ENCODE data around the gene SLC24A4. TPM values are rescaled to one million over a fixed set of nuclear protein-coding genes. Genes with fewer than 3 reads are reported as not detected.
"Not testable (repeated sequence)": the region's sequence is repeated elsewhere in the genome, so short reads cannot be mapped to it uniquely, and the experiment has no call there.

SLC24A4 gene
- total RNA-seq, 1 donor from 2014 or later, result 1.6 TPM

- Histone ChIP-seq H3K27me3 (ENCODE audit: control insufficient read depth in 3 of 3, insufficient read depth in 3 of 3, low read length in 3 of 3) (peaks cover 0 to 6% (median 0%) of the 10 kb centered on the region in 3 donors), H3K4me1 (ENCODE audit: control insufficient read depth in 3 of 3, insufficient read depth in 3 of 3, low read length in 3 of 3) (no peaks in the 10 kb centered on the region), H3K27ac (ENCODE audit: low read depth, low read length) (no peak overlapping the region), H3K9me3 (ENCODE audit: control insufficient read depth in 3 of 3, low read length in 3 of 3) (no peaks in the 10 kb centered on the region), H3K4me3 (ENCODE audit: low read length in 3 of 3) (no peak overlapping the region), H3K36me3 (ENCODE audit: control insufficient read depth in 3 of 3, insufficient read depth in 3 of 3, low read length in 3 of 3) (no peaks in the 10 kb centered on the region), H3K9ac (ENCODE audit: low read depth in 1 of 3, low read length in 3 of 3) (no peak overlapping the region)
Measured at GRCh38 chr14:92397150-92397952, 74.4 kb downstream of the SLC24A4 start.

- Histone ChIP-seq H3K4me1 (ENCODE audit: control insufficient read depth in 3 of 3, insufficient read depth in 3 of 3, low read length in 3 of 3) (no peaks in the 10 kb centered on the region), H3K9ac (ENCODE audit: low read depth in 1 of 3, low read length in 3 of 3) (no peak overlapping the region), H3K27ac (ENCODE audit: low read depth, low read length) (no peak overlapping the region), H3K4me3 (ENCODE audit: low read length in 3 of 3) (no peak overlapping the region), H3K9me3 (ENCODE audit: control insufficient read depth in 3 of 3, low read length in 3 of 3) (no peaks in the 10 kb centered on the region), H3K27me3 (ENCODE audit: control insufficient read depth in 3 of 3, insufficient read depth in 3 of 3, low read length in 3 of 3) (peaks cover 0 to 10% (median 0%) of the 10 kb centered on the region in 3 donors), H3K36me3 (ENCODE audit: control insufficient read depth in 3 of 3, insufficient read depth in 3 of 3, low read length in 3 of 3) (no peaks in the 10 kb centered on the region)
Measured at GRCh38 chr14:92397953-92398564, 75.1 kb downstream of the SLC24A4 start.

- H3K9ac ChIP-seq (ENCODE audit: low read depth in 1 of 3, low read length in 3 of 3), result no peak overlapping the region
- H3K4me3 ChIP-seq (ENCODE audit: low read length in 3 of 3), result no peak overlapping the region
- peaks cover 0 to 10% (median 0%) of the 10 kb centered on the region in 3 donors for H3K27me3 ChIP-seq (ENCODE audit: control insufficient read depth in 3 of 3, insufficient read depth in 3 of 3, low read length in 3 of 3)
- H3K36me3 ChIP-seq (ENCODE audit: control insufficient read depth in 3 of 3, insufficient read depth in 3 of 3, low read length in 3 of 3), result no peaks in the 10 kb centered on the region
- no peak overlapping the region for H3K27ac ChIP-seq (ENCODE audit: low read depth, low read length)
- no peaks in the 10 kb centered on the region for H3K4me1 ChIP-seq (ENCODE audit: control insufficient read depth in 3 of 3, insufficient read depth in 3 of 3, low read length in 3 of 3)
- no peaks in the 10 kb centered on the region for H3K9me3 ChIP-seq (ENCODE audit: control insufficient read depth in 3 of 3, low read length in 3 of 3)
Measured at GRCh38 chr14:92398888-92399636, 76.1 kb downstream of the SLC24A4 start.

- Histone ChIP-seq H3K36me3 (ENCODE audit: control insufficient read depth in 3 of 3, insufficient read depth in 3 of 3, low read length in 3 of 3) (no peaks in the 10 kb centered on the region), H3K4me1 (ENCODE audit: control insufficient read depth in 3 of 3, insufficient read depth in 3 of 3, low read length in 3 of 3) (no peaks in the 10 kb centered on the region), H3K27ac (ENCODE audit: low read depth, low read length) (no peak overlapping the region), H3K4me3 (ENCODE audit: low read length in 3 of 3) (no peak overlapping the region), H3K27me3 (ENCODE audit: control insufficient read depth in 3 of 3, insufficient read depth in 3 of 3, low read length in 3 of 3) (peaks cover 0 to 10% (median 0%) of the 10 kb centered on the region in 3 donors), H3K9me3 (ENCODE audit: control insufficient read depth in 3 of 3, low read length in 3 of 3) (no peaks in the 10 kb centered on the region), H3K9ac (ENCODE audit: low read depth in 1 of 3, low read length in 3 of 3) (no peak overlapping the region)
Measured at GRCh38 chr14:92400579-92401444, 77.8 kb downstream of the SLC24A4 start.

- Histone ChIP-seq H3K36me3 (ENCODE audit: control insufficient read depth in 3 of 3, insufficient read depth in 3 of 3, low read length in 3 of 3) (no peaks in the 10 kb centered on the region), H3K9me3 (ENCODE audit: control insufficient read depth in 3 of 3, low read length in 3 of 3) (no peaks in the 10 kb centered on the region), H3K4me3 (ENCODE audit: low read length in 3 of 3) (no peak overlapping the region), H3K27me3 (ENCODE audit: control insufficient read depth in 3 of 3, insufficient read depth in 3 of 3, low read length in 3 of 3) (peaks cover 0 to 10% (median 0%) of the 10 kb centered on the region in 3 donors), H3K4me1 (ENCODE audit: control insufficient read depth in 3 of 3, insufficient read depth in 3 of 3, low read length in 3 of 3) (no peaks in the 10 kb centered on the region), H3K27ac (ENCODE audit: low read depth, low read length) (no peak overlapping the region), H3K9ac (ENCODE audit: low read depth in 1 of 3, low read length in 3 of 3) (no peak overlapping the region)
Measured at GRCh38 chr14:92401561-92401960, 78.6 kb downstream of the SLC24A4 start.

- H3K9ac ChIP-seq (ENCODE audit: low read depth in 1 of 3, low read length in 3 of 3); H3K27ac ChIP-seq (ENCODE audit: low read depth, low read length): not testable (repeated sequence)
Measured at GRCh38 chr14:92402500-92402899, 79.5 kb downstream of the SLC24A4 start.

GRCh38 chr14:92404018-92404417 lies 81.1 kb downstream of the SLC24A4 start:
- Histone ChIP-seq H3K36me3 (ENCODE audit: control insufficient read depth in 3 of 3, insufficient read depth in 3 of 3, low read length in 3 of 3) (no peaks in the 10 kb centered on the region), H3K9me3 (ENCODE audit: control insufficient read depth in 3 of 3, low read length in 3 of 3) (no peaks in the 10 kb centered on the region), H3K27me3 (ENCODE audit: control insufficient read depth in 3 of 3, insufficient read depth in 3 of 3, low read length in 3 of 3) (peaks cover 0 to 3% (median 0%) of the 10 kb centered on the region in 3 donors), H3K4me1 (ENCODE audit: control insufficient read depth in 3 of 3, insufficient read depth in 3 of 3, low read length in 3 of 3) (peaks cover 0 to 6% (median 4%) of the 10 kb centered on the region in 3 donors), H3K27ac (ENCODE audit: low read depth, low read length) (no peak overlapping the region), H3K4me3 (ENCODE audit: low read length in 3 of 3) (no peak overlapping the region), H3K9ac (ENCODE audit: low read depth in 1 of 3, low read length in 3 of 3) (no peak overlapping the region)

More at GRCh38 chr14:92402500-92402899, 79.5 kb downstream of the SLC24A4 start:
- not testable (repeated sequence) for H3K4me1 ChIP-seq (ENCODE audit: control insufficient read depth in 3 of 3, insufficient read depth in 3 of 3, low read length in 3 of 3); H3K36me3 ChIP-seq (ENCODE audit: control insufficient read depth in 3 of 3, insufficient read depth in 3 of 3, low read length in 3 of 3); H3K27me3 ChIP-seq (ENCODE audit: control insufficient read depth in 3 of 3, insufficient read depth in 3 of 3, low read length in 3 of 3); H3K9me3 ChIP-seq (ENCODE audit: control insufficient read depth in 3 of 3, low read length in 3 of 3); H3K4me3 ChIP-seq (ENCODE audit: low read length in 3 of 3)

GRCh38 chr14:92404421-92404820 lies 81.5 kb downstream of the SLC24A4 start:
- no peaks in the 10 kb centered on the region for H3K9me3 ChIP-seq (ENCODE audit: control insufficient read depth in 3 of 3, low read length in 3 of 3)
- H3K27me3 ChIP-seq (ENCODE audit: control insufficient read depth in 3 of 3, insufficient read depth in 3 of 3, low read length in 3 of 3), result peaks cover 0 to 3% (median 0%) of the 10 kb centered on the region in 3 donors
- H3K27ac ChIP-seq (ENCODE audit: low read depth, low read length), result no peak overlapping the region
- H3K4me1 ChIP-seq (ENCODE audit: control insufficient read depth in 3 of 3, insufficient read depth in 3 of 3, low read length in 3 of 3), result peaks cover 0 to 8% (median 6%) of the 10 kb centered on the region in 3 donors
- H3K4me3 ChIP-seq (ENCODE audit: low read length in 3 of 3), result no peak overlapping the region
- no peaks in the 10 kb centered on the region for H3K36me3 ChIP-seq (ENCODE audit: control insufficient read depth in 3 of 3, insufficient read depth in 3 of 3, low read length in 3 of 3)
- H3K9ac ChIP-seq (ENCODE audit: low read depth in 1 of 3, low read length in 3 of 3), result no peak overlapping the region

GRCh38 chr14:92404938-92405337 lies 82.0 kb downstream of the SLC24A4 start:
- H3K27ac ChIP-seq (ENCODE audit: low read depth, low read length), result no peak overlapping the region
- H3K36me3 ChIP-seq (ENCODE audit: control insufficient read depth in 3 of 3, insufficient read depth in 3 of 3, low read length in 3 of 3), result no peaks in the 10 kb centered on the region
- no peaks in the 10 kb centered on the region for H3K9me3 ChIP-seq (ENCODE audit: control insufficient read depth in 3 of 3, low read length in 3 of 3)
- peaks cover 0 to 3% (median 0%) of the 10 kb centered on the region in 3 donors for H3K27me3 ChIP-seq (ENCODE audit: control insufficient read depth in 3 of 3, insufficient read depth in 3 of 3, low read length in 3 of 3)
- peaks cover 0 to 9% (median 6%) of the 10 kb centered on the region in 3 donors for H3K4me1 ChIP-seq (ENCODE audit: control insufficient read depth in 3 of 3, insufficient read depth in 3 of 3, low read length in 3 of 3)
- no peak overlapping the region for H3K4me3 ChIP-seq (ENCODE audit: low read length in 3 of 3)
- no peak overlapping the region for H3K9ac ChIP-seq (ENCODE audit: low read depth in 1 of 3, low read length in 3 of 3)
